Measurements from ENCODE around the gene CD96.

GRCh38 chr3:111667621-111668239, 125.7 kb downstream of the CD96 start:
- TF ChIP-seq CTCF (IDR thresholded peaks at IDR 0.05) (no peak), POLR2A (IDR thresholded peaks at IDR 0.05) (no peak)

Measured in body of pancreas (tissue), 4 donors.